Activated CD8-positive, alpha-beta memory T cell treated with anti-CD3 and anti-CD28 coated beads, Interleukin-2, amount 50 U/mL, for 24 hours (primary cell): Measurements from ENCODE around the gene MACO1.
"Not testable (repeated sequence)": the region's sequence is repeated elsewhere in the genome, so short reads cannot be mapped to it uniquely, and the experiment has no call there.

Experiments used
- DNase-seq: peaks from one replicate; pipeline ENCODE4 v3.0.0-alpha.2; 2020; ENCODE audit errors: extremely low read depth

The MACO1 gene

DNA sequence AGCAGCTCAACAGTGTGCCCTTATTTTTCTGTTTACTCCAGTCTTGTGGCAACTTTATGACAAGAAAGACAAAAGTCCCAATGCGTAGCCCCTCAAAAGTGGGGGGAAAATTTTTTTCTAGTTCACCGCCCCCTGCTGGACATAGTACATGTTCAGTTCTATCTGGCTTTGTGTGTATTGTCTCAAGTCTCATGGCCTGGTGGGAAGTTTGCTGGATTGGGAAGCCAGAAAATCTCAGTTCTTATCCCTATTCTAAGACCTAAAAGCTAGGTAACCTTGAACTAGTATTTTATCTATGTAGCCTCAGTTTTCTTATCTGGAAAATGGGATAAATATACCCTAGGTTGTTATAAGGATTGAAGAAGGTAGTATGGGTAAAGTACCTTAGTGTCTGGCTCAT, 56.9 kb downstream of the MACO1 start:
- no peak for DNase-seq

DNA sequence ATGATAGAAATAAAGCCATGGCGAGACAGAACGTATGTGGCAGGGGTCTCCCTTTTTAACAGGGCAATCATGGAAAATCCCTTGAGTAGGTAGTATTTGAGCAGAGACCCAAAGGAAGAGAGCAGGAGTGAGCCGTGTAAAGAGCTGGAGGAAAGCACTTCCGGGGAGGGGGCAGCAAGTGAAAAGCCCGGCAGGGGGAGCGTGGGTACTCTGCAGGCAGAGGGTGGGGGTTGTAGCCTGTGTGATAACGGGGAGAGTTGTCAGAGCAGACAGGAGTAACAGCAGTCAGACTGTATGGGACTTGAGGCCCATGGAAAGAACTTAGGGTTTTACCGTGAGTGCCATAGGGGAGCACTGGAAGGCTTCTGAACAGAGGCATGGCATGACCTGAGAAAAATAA, 61.6 kb downstream of the MACO1 start:
- no peak for DNase-seq

DNA sequence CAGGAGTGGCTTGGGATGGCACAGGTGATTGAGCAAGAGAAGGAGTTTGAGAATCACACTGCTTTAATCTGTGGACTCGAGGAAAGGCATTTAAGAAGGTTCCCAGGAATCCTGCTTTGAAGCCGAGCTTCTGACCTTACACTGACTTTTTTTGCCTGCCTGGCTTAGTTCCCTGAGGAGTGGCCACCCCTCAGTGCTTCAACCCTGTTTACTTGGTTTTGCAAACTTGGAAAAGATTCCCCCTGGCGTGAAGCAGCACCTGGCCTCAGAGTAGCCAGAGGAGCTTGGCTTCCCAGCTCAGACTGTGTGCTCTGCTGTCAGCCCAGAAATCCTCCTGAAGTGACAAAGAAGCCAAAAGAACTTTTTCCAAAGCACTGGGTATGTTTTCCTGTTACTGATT, 64.3 kb downstream of the MACO1 start:
- DNase-seq, result no peak

DNA sequence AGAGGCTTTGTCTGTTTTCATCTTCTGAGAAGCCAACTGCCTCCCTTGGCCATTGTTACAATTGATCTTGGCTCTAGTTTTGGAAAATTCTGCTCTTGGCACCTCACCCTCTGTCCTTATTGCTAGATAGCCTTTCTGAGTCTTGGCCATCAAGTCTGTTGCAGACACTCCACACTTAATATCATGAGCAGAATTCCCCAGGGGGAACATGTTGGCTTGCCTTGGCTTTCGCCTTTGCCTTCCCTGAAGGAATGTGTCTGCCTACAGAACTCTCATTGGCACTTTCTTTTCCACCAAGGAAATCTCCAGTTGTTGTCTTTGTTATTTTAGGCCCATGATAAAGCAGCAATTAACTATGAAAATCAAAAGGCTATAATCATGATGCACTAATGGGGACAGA, 70.0 kb downstream of the MACO1 start:
- DNase-seq, result no peak

DNA sequence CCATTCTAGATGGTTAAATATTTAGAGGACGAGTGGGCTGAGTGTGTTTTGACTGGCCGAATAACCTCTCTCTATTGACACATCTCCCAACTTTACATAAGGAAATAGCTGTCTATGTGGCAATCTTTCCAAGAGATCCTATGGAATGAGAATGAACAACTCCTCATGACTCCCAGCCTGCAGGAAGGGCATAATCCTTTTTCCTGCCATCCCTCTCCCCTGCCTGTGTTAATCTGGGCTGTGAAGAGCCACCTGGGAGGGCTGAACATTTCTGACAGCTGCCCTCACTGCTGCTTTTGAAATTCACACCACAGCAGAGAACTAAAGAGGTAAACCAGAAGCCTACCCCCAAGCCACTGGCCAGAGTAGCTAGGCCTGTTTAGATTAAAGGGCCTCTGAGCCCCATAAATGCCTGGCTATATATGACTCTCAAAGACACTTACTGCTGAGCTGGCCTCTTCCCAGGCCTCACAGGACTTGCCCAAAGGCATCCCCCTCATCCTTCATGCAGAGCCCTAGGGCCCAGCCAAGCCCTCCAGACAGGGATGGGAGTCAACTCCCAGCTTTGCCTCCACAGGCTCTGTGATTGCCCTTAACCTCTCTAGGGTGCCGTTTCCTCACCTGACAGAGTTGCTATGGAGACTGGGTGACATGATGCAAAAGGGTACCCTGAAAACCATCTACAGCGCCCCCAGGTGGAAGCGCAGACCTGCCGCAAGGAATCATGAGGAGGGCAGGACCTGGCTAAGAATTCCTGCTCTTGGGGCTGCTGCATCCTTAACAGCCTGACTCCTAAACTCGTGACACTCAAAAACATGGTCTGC, 70.8 kb downstream of the MACO1 start:
- no peak for DNase-seq

DNA sequence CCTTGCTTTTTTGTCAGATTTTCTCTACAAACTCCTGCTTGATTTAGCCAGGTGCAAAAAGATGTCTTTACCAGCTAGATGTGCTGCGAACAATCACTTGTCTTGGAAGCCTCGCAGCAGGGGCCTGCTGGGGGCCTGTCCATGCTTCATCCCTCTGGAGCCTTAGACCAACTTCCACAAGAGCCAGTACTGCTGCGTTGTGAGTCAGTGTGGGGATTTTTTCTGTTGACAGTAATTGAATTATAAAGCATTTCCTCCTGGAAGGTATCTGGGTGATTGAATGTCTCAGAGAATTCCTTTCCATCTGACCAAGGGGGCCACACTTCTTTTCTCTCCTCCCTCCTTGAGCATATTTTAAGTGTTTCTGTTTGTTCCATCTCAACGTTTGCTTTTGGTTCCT, 72.3 kb downstream of the MACO1 start:
- no peak for DNase-seq

DNA sequence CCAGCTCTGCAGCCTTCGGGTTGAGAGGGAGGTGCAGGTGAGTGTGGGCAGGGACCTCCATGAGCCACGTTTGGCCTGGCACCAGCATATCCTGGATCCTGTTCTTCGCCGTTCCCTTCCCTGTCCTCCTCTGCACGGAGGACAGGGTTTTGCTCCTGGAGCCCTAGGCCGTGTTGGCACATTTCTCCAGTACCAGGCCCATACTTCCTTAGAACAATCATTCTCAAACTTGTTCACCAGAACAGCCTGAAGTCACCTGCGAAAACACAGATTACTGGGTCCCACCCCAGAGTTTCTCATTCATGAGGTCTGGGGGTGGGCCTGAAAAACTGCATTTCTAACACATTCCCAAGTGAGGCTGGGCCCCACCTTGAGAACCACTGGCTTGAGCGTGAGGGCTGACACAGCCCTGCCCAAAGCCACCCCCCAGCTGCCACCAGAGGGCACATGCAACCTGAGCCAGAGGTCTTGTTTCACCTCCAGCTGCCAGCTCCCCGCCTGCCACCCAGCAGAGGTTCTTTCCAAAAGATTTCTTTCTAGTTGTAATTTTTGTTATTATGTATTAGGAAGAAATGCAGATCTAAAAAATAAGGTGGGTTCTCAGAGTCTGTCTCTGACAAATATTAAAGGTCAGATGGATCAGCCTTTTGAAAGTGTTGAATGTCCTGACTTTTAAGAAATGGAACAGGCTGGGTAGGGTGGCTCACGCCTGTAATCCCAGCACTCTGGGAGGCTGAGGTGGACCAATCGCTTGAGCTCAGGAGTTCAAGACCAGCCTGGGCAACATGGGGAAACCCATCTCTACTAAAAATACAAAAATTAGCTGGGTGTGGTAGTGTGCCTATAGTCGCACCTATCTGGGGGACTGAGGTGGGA, 73.1 kb downstream of the MACO1 start:
- DNase-seq, result no peak

DNA sequence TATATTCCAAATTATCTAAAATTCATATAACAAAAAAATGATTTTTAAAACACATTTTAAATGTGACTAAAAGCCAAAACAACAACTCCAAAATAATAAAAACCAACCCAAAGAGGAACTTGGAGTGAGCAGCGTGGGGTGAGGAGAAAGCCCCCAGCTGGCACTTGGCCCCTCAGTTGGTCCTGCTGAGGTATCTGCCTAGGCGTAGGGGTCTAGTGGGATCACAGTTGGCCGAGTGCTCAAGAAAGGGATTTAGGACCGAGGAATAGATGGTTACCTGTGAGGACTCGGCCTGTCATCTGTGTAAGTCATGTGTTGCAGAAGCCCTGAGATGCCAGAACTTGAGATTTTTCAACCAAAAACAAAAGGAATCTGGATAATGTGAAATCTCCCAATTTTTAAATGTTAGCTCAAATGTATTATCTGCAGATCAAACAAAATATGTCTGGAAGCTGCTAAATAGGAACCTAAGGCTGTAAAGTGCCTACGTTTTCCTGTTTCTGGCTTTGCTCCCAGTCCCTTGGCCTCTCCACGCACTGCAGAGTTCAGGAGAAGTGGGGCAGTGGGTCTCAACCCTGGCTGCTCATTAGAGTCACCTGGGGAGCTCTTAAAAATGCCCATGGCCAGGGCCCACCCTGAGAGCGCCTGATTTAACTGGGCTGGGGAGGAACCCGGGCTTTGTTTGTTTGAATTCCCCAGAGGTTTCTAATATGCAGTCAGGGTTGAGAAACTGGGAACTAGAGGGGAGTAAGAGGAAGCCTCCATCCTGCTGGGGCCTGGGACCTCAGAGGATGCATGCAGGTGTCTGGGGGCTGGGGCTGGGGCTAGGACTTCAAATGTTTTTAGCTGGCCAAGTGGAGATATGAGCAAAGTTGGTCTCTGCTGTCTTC, 74.3 kb downstream of the MACO1 start:
- DNase-seq, result no peak

DNA sequence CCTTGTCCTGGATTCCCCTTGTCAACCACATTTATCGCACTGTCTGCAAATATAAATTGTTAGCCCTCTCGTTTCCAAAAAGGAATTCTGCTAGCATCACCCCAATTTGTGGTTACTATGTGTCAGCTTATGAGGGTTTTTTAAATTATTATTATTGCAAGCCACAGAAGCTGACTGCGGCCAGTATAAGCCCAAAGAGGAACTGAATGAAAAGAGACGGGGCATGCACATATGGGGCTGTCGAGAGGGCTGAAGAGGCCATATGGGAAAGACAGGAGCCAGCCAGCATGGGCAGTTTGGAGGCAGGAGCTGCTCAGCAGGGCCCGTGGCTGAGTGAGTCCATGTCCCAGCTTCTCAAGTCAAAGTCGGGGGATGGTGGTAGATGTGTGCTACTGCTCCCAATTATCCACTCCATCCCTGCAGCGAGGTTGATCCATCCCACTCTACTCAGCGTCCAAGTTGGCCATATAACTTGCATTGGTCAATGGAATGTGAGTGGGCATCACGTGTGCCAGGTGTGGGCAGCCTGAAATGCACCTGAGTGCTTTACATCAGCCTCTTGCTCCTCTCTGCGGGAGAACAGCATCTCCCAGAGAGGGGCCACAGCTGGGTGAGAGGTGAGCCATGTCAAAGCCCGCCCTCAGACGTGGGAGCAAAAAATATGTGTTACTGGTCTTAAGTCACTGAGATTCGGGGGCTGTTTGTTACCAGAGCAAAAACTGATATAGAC, 75.1 kb downstream of the MACO1 start:
- no peak for DNase-seq

DNA sequence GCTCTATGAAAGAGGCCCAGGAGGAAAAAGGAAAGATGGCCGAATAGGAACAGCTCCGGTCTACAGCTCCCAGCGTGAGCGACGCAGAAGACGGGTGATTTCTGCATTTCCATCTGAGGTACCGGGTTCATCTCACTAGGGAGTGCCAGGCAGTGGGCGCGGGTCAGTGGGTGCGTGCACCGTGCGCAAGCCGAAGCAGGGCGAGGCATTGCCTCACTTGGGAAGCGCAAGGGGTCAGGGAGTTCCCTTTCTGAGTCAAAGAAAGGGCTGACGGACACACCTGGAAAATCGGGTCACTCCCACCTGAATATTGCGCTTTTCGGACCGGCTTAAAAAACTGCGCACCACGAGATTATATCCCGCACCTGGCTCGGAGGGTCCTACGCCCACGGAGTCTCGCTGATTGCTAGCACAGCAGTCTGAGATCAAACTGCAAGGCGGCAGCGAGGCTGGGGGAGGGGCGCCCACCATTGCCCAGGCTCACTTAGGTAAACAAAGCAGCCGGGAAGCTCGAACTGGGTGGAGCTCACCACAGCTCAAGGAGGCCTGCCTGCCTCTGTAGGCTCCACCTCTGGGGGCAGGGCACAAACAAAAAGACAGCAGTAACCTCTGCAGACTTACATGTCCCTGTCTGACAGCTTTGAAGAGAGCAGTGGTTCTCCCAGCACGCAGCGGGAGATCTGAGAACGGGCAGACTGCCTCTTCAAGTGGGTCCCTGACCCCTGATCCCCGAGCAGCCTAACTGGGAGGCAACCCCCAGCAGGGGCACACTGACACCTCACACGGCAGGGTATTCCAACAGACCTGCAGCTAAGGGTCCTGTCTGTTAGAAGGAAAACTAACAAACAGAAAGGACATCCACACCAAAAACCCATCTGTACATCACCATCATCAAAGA, 76.1 kb downstream of the MACO1 start:
- not testable (repeated sequence) for DNase-seq

DNA sequence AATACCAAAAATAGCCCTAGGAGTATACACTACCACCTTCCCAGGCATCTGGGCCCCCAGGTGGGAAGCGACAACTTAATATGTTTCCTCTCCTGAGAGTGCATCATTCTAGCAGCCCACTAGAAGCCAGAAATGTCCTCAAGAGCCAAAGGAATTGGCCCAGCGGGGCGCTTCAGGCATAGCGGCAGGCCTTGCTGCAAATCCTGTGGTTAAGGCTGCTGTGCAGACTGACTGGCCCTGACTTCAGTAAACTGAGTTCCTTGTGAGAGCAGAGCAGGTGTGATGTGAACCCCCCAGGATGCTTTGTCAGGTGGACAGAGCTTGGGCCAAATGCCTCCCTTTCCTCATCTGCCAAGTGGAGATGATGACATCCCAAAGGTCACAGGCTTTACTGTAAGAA, 83.0 kb downstream of the MACO1 start:
- DNase-seq, result no peak

DNA sequence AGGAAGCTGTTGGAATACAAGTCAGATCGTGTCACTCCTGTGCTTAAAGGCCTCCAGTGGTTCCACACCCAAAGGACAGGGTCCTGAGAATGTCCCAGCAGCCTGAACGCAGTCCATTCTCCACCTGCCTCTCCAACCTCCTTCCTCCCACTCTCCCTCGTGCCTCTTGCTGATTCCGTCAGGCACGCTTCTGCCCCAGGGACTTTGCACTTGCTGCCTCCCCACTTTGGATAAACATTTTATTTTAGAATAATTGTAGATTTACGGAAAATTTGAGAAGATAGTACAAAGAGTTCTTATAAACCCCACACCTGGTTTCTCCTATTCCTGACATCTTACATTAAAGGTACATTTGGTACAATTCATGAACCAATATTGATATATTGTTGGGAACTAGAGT, 84.3 kb downstream of the MACO1 start:
- DNase-seq, result no peak

DNA sequence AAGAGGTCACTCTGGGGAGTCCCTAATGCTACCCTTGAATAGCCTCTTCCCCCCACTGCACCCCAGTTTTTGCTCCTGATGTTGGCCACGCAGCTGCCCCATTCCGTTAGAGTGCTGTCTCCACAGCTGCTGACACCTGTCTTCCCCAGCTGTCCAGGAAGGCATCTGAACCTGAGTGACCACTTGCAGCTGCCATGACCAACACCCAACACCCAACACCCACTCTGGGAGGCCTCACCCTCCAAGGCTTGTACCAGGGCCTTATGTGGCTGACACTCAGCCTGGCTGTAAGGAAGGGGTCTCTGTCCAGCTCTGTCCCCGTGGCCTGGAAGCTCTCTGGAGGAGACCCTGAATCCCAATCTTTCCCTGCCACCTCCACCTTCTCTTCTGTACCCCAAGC, 86.0 kb downstream of the MACO1 start:
- DNase-seq, result no peak

DNA sequence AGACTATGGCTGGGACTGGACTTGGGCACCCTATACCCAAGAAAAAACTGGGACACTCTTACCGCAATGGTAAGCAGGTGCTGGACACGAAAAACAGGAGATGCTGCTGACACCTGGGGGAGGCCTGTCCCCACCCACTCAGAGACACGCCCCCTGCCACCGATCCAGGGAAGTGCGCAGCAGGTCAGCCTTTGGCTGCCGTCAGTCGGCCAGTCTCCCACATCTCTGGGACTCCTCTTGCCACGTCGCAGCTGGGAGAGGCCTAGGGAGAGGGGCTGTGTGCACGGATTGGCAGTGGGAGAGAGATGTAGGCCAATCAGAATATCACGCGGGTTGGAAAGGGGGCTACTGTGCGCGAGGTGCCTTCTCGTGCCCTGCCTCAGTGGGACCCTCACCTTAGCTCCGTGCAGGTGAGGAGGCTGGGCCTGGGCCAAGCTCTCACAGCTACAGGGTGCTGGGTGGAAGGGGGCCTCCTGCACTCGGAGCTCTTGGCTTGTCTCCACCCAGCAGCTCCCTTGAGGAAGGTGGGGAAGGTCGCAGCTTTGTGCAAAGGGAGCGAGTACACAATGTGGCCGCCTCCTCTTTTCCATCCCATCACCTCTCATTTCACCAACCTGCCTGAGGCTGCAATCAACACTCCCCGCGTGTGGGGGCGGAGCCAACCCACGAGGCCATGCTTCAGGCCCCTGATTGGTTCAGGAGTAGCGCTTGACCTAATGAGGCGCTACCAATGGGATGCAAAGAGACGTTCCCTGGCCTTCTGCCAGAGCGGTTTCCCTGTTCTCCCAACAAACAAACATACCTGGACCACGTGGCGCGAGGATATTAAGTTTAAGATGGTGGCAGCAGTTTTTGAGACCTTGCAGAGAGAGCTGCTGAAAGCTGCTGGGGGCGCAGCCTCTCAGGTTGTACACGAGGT, 87.0 kb downstream of the MACO1 start:
- no peak for DNase-seq

DNA sequence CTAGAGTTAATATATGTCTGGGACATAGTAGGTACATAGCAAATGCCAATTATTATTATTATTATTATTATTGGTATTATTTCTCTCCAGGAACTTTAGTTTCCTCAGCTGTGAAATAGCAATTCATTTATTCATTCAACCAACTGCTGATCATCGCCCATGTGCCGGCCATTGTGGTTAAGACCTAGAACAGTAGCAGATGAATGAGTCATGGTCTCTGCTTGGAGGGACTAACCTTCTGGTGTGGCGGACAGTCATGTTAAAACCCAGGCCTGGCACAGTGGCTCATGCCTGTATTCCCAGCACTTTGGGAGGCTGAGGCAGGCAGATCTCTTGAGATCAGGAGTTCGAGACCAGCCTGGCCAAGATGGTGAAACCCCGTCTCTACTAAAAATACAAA, 88.9 kb downstream of the MACO1 start:
- DNase-seq, result no peak

DNA sequence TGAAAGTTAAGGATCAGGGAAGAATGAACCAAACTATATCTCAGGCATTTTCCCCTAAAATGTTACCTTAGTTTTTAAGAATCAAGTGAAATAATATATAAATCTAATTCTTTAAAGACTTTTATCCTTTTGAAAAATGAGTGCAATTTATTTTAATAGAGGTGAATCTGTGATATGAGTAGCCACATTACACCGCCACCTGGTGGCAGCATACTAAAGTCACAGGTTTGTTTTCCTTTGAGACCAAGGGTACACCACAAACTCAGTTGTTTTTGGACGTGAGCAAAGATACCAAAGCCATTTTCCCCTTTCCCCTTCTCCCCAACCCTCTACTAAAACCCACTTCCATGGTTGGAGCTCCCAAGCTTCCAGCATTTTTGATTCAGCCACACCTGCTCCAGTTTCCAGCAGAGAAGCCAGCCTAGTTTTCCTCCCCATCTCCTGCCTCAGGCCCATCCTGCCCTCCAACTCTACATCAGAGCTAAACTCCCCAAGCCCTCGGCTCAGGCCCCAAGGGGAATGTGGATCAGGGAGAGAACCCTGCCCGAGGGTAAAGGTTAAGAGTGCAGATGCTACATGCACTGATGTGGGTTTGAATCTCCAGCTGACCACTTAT, 89.9 kb downstream of the MACO1 start:
- peak; percentile 33 for DNase-seq

DNA sequence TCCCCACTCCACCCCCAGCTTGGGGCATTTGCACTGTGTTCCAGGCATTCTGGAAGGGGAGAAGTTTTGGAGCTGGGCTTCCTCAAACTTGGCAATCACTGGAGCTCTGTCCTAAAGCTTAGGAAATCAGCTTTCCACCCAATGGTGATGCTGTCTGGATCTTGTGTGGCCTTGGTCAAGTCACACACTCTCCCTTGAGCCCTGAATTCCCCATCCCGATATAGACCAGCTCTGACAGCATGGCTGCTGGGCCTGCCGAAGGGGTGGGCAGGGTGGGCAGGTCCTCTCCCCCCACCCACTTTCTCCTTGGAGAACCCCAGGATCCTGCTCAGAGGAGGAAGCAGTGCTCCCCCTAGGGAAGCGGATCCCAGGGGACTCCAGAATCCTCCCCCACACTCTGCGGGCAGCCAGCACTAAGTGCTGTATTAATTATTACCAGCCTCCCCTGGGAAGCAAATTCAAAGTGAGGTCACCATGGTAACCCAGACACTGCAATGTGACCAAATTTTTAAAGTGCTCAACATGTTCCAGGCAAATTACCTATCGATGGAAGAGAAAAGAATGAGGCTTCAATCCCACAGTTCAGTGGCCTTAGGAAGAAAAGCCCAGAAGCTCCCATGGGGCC, 91.4 kb downstream of the MACO1 start:
- no peak for DNase-seq

DNA sequence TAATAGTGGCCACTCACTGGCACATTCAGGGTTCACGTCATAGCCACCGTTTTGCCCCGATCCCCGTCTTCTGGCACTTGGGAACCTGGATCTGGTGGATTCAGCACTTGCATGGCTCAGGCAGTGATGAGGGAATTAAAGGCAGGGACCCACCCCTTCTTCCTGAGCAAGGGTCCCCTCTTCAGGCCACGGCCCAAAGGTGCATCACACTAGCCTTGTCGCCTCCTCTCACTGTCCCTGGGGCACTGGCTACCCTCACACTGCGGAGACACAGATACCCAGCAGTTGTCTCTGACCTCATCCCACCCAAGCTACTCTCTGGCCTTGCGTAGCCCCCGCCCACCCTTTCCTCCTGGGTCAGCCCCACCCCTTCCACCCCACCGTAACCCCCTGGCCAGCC, 92.8 kb downstream of the MACO1 start:
- DNase-seq, result no peak
